ENCODE data around the gene MYH15. TPM values are rescaled to one million over a fixed set of nuclear protein-coding genes. Genes with fewer than 3 reads are reported as not detected.
"Not testable (repeated sequence)": the region's sequence is repeated elsewhere in the genome, so short reads cannot be mapped to it uniquely, and the experiment has no call there.

Gene MYH15
- total RNA-seq, 3 donors from 2014 or later = 0.28 to 0.46 (median 0.46) TPM

DNA sequence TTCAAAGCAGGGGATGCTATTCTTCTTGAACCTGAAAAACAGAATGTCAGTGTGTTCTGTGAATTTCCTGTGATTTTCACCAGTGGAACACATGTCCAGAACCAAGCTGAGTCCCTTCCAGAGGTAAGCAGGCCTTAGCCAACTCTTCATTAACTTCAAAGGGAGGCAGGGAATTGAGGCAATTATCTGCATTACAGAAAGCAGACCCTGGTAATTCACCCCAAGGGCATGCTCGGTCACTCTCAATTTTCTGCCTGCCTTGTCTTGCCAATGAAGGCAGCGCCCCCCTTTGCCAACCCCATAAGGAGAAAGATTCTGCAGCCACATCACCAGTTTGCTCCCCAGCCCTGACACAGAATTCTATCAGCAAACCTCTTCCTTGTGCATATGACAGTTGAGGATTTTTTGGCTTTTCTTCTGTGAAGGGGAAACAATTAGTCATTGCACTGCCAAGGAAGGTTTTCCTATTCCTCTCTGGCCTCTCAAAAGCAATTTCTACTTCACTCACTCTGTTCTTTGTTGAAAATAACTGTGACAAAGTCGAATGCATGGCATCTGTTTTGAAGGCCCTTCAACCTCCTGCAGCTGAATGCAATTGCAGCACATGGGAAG, 128.8 kb downstream of the MYH15 start:
- no peak for TF ChIP-seq CTCF (IDR thresholded peaks at IDR 0.05)
- Histone ChIP-seq H3K36me3 (ENCODE audit: low read depth) (no peaks in the 10 kb centered on the region), H3K9me3 (no peaks in the 10 kb centered on the region), H3K4me3 (no peak overlapping the region), H3K4me1 (ENCODE audit: low read depth) (no peaks in the 10 kb centered on the region)
- no peak for ATAC-seq
- DNase-seq = no peak
- intact Hi-C loops (cut with DNase I, micrococcal nuclease) = no loop called here

DNA sequence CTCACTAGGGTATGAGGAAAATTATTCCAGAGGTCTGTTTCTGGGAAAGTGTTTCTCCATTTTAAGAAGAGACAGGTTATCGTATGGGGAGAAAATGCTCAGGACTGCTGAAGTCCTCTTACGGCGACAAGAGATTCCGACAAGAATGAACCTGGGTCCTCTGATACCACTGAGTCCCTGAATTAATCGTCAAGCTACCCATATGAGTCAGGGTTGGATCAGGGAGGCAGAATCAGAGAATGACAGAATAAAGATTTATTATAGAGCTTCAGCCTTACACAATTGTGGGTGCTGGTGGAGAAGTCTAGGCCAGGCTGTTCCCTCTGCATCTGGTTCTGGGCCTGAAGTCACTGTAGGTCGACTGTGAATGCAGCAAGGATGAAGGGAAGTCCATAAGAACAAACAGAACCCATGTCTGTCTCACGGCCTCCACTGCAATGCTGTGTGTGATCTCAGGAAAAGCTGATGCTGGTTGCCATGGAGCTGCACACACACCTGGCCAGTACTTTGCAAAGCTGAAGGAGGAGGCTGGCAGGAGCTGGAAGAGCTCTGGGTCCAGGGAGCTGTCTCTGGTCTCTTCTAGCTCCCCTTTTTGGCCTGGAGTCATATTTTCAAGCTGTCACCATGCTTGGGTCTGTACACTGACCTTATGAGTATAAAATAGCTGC, 130.1 kb downstream of the MYH15 start:
- peak; percentile 31 for ATAC-seq
- intact Hi-C loops (cut with DNase I, micrococcal nuclease) = no loop called here
- no peaks in the 10 kb centered on the region for H3K4me1 ChIP-seq (ENCODE audit: low read depth)
- TF ChIP-seq CTCF (IDR thresholded peaks at IDR 0.05) = no peak
- no peaks in the 10 kb centered on the region for H3K9me3 ChIP-seq
- DNase-seq = no peak
- no peak overlapping the region for H3K4me3 ChIP-seq
- no peaks in the 10 kb centered on the region for H3K36me3 ChIP-seq (ENCODE audit: low read depth)

- H3K4me1 ChIP-seq (ENCODE audit: low read depth); H3K4me3 ChIP-seq; ATAC-seq; H3K36me3 ChIP-seq (ENCODE audit: low read depth); intact Hi-C loops (cut with DNase I, micrococcal nuclease); DNase-seq; H3K9me3 ChIP-seq: not testable (repeated sequence)
Measured at GRCh38 chr3:108378952-108379342, 131.4 kb downstream of the MYH15 start.

- no peaks in the 10 kb centered on the region for H3K36me3 ChIP-seq (ENCODE audit: low read depth)
- H3K4me1 ChIP-seq (ENCODE audit: low read depth) = no peaks in the 10 kb centered on the region
- ATAC-seq (no peak), DNase-seq (no peak)
- no peak overlapping the region for H3K4me3 ChIP-seq
- TF ChIP-seq CTCF (IDR thresholded peaks at IDR 0.05) = no peak
- intact Hi-C loops (cut with DNase I, micrococcal nuclease) = no loop called here
- no peaks in the 10 kb centered on the region for H3K9me3 ChIP-seq
Measured at GRCh38 chr3:108378153-108378951, 132.0 kb downstream of the MYH15 start.

GRCh38 chr3:108377384-108377783, 133.0 kb downstream of the MYH15 start:
- no peaks in the 10 kb centered on the region for H3K9me3 ChIP-seq
- DNase-seq = no peak
- TF ChIP-seq CTCF (IDR thresholded peaks at IDR 0.05) = no peak
- no peaks in the 10 kb centered on the region for H3K4me1 ChIP-seq (ENCODE audit: low read depth)
- intact Hi-C loops (cut with DNase I, micrococcal nuclease) = no loop called here
- no peak for ATAC-seq
- H3K36me3 ChIP-seq (ENCODE audit: low read depth) = no peaks in the 10 kb centered on the region
- H3K4me3 ChIP-seq = no peak overlapping the region

DNA sequence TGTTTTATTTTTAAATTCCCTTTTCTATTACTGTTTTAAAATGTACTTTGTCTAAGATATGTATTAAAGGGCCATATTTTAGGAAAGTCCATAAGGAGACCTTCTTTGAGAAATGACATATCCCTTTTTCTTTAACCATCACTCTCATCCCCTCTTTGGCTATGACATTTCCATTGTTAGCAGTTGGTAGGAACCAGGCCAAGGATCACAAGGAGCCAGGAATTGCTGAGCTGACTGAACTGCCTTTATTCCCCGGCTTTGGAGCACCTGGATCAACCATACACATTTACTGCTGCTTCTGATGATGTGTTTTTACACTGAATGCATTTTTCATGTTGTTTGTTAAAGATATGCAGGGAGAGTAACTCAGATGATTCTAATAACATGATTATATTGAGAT, 134.4 kb downstream of the MYH15 start:
- no peak overlapping the region for H3K4me3 ChIP-seq
- no peaks in the 10 kb centered on the region for H3K9me3 ChIP-seq
- ATAC-seq (no peak), DNase-seq (no peak)
- no peaks in the 10 kb centered on the region for H3K4me1 ChIP-seq (ENCODE audit: low read depth)
- intact Hi-C loops (cut with DNase I, micrococcal nuclease) = no loop called here
- no peak for TF ChIP-seq CTCF (IDR thresholded peaks at IDR 0.05)
- no peaks in the 10 kb centered on the region for H3K36me3 ChIP-seq (ENCODE audit: low read depth)
